ENCODE measurements around the gene BMP2K.

BMP2K gene

DNA sequence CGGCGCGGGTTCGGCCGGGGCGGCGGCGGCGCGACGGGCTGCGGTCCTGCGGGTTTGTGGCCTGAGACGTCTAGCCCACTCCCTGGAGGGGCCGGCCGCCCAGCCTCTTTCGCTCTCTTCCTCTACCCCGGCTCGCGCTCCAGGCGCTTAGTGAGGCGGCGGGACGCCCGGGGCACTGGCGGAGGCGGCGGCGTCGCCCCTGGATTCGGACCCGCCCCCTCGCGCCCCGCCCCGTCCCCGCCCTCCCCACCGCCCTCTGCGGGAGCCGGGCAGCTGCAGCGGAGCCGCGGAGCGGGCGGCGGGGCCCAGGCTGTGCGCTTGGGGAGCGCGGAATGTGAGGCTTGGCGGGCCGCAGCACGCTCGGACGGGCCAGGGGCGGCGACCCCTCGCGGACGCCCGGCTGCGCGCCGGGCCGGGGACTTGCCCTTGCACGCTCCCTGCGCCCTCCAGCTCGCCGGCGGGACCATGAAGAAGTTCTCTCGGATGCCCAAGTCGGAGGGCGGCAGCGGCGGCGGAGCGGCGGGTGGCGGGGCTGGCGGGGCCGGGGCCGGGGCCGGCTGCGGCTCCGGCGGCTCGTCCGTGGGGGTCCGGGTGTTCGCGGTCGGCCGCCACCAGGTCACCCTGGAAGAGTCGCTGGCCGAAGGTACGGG, at the start of gene BMP2K:
Gene BMP2K (plus strand): TSS at position 272 of the 650 bp plus-strand sequence. CDS start 194 bp downstream, at position 466.
- DNase-seq (ENCODE audit: low read depth in 3 of 3, low spot score in 1 of 3): peak; percentile 42 to 73 (median 62)

DNA sequence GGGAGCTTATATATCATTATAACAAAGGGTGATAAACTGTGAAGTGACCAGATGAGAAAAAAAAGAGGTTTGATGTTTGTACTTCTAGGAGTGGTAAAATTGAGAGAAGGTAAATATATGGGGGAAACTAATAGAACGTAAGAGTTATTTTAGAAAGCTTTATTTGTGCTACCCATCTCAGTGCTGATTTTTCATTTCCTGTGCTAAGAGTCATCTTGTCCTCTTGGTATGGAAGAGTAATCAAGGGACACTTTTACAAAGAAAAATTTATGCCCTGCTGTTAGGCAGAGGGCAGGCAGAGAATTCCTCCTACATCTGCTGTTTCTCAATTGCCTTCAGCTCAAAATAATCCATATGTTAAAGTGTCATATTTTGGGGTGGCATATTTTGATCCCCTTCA, 49.6 kb upstream of the BMP2K start:
- no peak for DNase-seq (ENCODE audit: low read depth in 3 of 3, low spot score in 1 of 3)

DNA sequence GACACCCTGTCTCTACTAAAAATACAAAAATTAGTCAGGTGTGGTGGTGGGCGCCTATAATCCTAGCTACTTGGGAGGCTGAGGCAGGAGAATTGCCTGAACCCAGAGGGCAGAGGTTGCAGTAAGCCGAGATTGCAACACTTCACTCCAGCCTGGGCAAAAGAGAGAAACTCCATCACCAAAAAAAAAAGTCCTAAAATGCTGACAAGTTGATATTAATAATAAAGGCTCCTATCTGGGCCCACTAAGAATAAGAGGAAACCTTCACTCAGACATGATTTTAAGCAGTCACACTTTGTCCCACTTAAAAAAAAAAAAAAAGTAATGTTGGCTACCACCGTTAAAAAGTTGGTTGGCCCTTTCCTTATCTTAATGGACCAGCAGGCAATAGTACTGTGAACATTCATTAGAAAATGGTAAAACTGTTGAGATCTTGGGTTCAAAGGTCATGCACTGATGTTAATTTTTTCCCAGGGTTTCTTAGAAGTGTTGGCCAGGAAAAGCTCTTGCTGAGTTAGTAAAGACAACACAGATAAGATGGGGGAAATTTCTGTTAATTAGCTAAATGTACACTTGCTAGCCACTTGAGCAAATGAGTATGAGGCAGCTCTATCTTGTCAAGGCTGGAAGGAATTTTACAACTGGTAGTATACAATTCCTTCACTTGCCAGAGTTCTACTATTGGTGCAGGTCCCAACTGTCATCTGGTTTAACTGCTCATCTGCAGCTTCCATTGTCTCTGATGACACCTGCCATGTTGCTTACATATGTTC, 43.6 kb upstream of the BMP2K start:
- no peak for DNase-seq (ENCODE audit: low read depth in 3 of 3, low spot score in 1 of 3)

DNA sequence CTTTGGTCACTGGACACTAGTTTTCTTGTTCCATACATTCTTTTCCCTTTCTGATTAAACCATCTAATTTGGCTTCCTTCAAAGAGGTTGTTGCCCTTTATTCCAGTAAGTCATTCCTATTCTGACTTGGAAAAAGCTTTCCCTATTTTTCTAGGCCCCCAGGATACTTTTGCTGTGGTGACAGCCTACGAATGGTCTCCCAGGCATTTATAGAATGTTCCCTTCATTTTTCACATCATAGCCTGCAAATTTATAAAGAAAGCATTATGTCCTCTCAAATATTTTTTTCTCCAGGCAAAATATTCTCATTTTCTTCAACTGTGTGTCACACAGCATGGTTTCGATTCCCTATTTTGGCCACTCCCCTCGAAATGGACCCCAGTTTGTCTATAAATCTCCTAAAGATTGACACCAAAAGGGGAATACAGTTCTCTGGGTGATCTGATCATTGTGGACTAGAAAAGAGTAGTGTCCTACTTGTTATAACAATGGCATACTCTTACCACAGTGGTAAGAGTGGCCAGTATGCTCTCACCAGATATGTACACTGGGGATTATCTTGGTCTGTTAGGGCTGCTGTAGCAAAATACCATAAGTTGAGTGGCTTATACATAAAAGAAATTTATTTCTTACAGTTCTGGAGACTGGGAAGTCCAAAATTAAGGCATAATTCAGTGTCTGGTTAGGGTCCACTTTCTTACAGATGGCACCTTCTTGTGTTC, 41.5 kb upstream of the BMP2K start:
- no peak for DNase-seq (ENCODE audit: low read depth in 3 of 3, low spot score in 1 of 3)

DNA sequence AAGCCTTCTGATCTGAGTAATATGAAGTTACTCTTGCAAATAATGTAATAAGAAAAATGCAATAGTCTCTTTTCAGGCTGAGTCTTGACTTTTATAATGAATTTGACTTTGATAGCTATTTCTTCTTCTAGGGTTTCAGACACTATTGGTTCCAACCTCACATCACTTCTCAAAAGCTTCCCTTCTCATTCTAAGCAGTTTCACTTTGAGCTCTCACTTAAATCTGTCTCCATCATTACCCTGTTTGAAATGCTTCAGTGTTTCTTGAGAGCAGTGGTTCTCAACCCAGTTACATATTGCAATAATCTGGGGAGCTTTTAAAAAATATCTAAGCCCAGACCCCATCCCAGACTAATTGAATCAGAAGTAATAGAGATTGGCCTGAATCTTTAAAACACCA, 40.5 kb upstream of the BMP2K start:
- DNase-seq (ENCODE audit: low read depth in 3 of 3, low spot score in 1 of 3): no peak

DNA sequence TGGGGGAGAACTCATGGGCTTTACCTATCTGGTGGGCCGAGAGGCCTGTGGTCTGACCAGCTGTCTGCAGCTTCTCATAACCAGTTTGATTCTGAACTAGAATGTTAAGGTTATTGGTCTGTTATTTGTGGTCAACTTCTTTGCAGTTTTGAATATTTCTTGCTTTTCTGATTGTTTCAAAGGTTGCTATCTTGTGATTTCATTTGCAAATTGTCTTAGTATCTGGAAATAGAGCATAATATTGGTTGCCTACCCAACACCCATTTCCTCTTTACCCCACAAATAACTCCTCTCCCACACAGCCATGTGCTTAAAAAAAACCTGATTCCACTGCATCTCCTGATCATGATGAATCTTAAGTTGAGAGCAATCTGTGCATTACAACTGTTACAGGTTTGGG, 39.1 kb upstream of the BMP2K start:
- no peak for DNase-seq (ENCODE audit: low read depth in 3 of 3, low spot score in 1 of 3)

DNA sequence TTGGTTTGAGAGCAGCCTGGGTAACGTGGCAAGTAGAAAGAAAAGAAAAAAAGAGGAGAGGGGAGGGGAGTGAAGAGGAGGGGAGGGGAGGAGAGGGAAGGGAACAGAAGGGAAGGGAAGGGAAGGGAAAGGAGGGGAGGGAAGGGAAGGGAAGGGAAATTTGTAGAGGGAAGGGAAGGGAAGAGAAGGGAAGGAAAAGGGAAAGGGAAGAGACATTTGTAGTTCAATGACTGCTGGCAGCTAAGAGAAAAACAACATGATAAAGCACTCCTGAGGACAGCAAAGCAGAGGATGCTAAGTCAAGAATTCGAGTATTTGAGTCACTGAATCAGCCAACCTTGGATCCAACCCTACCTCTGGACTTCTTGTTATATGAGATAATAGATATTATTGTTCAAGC, 38.2 kb upstream of the BMP2K start:
- no peak for DNase-seq (ENCODE audit: low read depth in 3 of 3, low spot score in 1 of 3)

DNA sequence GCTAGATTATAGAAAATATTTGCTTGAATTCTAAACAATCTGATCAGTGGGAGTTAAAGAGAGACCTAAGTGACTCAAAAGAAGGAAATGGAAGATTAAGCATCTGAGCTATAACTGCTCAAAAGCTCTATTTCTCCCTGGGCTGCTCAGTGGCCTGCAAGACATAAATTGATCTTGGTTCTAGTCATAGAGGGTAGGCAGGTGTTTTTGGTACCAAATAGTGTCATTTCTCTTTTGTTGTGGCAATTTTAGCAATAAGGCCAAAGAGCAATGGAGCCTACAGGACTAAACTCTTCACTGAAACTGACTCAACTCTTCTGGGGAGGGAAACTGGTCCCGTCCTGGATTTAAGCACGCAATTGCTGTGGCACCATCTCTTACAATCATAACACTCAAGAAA, 33.9 kb upstream of the BMP2K start:
- no peak for DNase-seq (ENCODE audit: low read depth in 3 of 3, low spot score in 1 of 3)

DNA sequence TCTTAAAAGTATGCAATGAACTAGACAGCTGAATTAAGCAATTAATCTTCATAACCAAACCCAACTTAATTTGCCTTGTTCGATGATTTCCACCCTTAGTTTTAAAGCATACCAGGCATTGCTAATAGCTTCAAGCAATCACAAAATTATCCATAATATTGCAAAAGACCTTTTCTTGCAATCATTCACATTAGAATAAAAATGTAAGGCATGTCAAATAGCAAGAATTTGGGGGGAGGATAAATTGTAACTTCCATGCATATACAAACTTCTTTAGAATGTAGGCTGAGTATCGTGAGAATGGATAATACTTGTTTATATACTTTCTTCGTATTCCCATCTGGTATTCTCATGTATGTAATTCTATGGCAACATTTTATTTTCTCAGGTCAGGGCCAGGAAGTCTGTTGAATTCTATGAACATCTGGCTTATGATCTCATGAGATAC, 28.7 kb upstream of the BMP2K start:
- no peak for DNase-seq (ENCODE audit: low read depth in 3 of 3, low spot score in 1 of 3)

DNA sequence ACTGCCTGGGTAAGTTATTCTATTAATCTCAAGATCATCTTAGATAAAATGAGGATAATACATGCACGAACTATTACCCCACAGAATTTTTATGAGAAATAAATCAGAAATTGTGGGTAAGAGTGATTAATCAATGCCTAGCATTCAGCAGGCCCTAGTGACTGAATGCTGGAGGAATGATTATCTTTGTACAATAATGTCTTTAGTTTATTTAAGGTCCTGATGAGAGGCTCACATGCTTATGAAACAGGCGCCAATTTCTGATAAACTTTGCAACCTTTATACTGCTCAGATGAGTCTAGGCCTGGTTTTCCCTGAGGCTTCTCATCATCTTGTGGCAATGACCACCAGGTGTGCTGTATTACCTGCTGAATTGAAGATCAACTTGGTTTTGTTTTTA, 27.8 kb upstream of the BMP2K start:
- no peak for DNase-seq (ENCODE audit: low read depth in 3 of 3, low spot score in 1 of 3)

DNA sequence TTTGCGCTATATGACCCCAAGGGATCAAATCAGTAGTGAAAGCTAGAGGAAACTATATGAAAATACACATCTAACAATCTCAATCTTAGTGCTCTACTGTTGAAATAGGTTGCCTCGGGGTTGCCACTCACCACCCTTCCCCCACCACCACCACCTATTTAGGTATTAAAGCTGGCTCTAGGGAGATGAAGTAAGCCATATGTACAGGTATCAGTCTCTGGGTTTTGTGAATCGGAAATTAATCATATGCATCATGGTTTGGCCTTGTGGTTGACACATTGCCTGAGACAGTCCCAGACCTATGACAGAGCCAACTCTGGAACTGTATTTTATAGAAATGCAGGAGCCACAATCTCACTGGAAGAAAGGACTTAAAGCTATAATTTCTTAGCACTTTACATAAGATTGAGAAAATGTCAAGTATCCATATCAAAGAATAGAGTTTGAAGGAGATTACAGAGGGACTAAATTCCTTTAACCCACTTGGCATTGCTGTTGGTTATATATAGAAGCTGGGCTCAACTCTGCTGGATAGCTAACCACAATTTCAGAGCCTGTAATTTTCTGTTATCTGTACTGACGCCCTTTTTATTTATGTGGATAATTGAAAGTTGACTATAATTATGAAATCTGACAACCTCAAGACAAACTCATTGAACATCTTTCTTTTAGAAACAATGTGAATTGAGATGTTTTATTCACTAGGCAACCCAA, 26.7 kb upstream of the BMP2K start:
- DNase-seq (ENCODE audit: low read depth in 3 of 3, low spot score in 1 of 3): no peak

DNA sequence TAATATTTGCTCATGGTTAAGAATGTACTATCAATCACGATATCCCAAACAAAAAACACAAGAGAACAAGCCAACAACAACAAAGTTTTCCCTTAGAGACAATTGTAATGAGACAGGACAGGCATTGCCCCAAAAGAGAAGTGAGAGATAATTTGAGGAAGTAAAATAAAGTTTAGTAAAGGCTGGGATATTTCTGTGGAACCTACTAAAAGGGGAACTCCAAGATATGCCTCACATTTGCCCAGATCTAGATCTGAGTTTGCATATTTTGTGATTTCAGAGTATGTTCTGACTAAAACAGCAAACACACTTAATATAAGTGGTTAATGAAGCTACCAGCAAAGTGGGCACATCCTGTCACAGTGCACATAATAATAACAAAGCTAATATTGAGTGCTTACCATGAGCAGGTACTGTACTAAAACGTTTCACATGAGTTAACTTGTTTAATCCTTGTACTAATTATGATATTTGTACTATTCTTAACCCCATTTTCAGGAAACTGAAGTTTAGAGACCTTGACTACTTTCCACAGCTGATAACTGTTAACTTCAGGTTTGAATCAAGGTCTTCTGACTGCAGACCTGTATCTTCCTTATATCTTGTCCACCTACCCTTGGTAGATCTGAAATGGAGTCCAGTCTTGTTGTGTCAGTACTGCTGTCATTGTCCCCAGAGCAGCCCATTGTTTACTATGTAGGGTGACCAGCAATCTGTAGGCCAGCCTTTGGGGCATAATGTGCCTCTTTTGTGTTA, 26.0 kb upstream of the BMP2K start:
- no peak for DNase-seq (ENCODE audit: low read depth in 3 of 3, low spot score in 1 of 3)

DNA sequence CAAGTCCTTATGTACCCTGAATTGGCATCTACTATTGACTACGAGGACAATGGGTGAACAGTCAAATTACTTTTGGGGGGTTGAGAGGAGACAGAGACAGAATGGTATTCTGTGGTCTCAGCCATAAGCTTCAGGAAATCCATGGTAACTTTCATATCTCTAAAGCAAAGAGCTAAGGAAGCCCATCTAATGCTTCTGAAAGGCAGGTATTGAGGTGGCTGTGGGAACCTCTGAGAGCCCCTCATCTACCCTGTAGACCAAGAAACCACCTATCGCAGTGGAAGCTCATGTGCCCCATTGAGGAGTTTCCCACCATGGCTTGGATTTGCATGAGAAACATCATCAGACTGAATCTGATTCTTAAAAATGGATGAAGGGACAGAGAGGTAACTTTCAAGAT, 23.1 kb upstream of the BMP2K start:
- no peak for DNase-seq (ENCODE audit: low read depth in 3 of 3, low spot score in 1 of 3)

DNA sequence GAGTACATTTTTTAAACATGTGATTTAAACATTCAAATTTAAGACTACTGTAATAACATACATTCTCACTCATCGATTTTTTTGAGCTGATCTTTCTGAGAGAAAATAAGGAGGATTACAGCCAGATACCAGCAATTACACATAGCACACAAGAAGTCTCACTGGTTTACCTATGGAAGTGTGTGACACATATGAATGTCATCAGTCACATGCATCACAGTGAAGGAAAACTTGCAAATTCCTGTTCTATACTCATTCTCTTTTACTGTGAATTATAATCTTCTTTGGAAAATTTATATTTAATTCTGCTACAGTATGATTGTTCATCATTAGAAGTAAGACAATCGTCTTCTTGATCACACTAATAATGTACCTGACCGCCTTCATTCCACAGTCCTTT, 21.3 kb upstream of the BMP2K start:
- no peak for DNase-seq (ENCODE audit: low read depth in 3 of 3, low spot score in 1 of 3)

DNA sequence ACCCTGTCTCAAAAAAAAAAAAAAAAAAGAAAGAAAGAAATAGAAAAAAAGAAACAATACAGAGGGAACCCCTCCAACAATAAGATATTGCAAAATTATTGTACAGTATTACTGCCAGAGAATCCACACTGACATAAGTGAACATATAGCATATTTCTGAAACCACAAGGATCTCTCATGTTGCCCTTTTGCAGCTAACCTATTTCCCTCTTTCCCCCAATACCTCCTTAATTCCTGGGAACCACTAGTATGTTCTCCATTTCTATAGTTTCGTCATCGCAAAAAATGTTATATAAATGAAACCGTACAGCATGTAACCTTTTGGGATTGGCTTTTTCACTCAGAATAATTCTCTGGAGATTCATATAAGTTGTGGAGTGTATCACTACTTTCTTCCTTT, 20.0 kb upstream of the BMP2K start:
- DNase-seq (ENCODE audit: low read depth in 3 of 3, low spot score in 1 of 3): no peak

DNA sequence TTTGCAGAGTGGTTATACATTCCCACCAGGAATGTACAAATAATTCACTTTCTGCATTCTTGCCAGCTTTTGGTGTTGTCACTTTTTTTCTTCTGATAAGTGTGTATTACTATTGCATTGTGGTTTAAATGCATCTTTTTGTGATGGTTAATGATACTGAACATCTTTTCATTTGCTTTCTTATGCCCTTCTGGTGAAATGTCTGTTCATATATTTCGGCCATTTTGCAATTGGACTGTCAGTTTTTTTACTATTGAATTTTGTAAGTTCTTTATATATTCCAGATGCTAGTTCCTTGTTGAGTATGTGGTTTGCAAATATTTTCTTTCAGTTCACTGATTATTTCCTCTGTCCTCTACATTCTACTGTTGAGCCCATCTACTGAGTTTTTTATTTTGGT, 19.4 kb upstream of the BMP2K start:
- no peak for DNase-seq (ENCODE audit: low read depth in 3 of 3, low spot score in 1 of 3)

DNA sequence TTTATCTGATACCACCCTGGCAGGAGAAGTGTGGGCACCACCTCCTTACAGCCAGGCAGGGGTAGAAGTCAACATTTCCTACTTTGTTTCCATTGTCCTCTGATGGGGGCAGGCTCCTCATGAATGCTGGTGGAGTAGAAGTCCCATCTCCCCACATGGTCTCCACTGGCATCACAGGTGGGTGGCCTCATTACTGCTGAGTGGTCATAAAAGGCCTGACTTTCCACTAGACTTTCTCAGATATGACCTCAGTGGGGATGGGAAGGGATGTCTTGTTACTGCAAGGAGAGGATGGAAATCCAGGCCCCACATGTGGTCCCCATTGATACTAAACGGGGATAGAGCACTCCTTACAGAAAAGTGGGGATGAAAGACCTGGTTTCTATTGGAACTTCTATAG, 18.6 kb upstream of the BMP2K start:
- no peak for DNase-seq (ENCODE audit: low read depth in 3 of 3, low spot score in 1 of 3)

DNA sequence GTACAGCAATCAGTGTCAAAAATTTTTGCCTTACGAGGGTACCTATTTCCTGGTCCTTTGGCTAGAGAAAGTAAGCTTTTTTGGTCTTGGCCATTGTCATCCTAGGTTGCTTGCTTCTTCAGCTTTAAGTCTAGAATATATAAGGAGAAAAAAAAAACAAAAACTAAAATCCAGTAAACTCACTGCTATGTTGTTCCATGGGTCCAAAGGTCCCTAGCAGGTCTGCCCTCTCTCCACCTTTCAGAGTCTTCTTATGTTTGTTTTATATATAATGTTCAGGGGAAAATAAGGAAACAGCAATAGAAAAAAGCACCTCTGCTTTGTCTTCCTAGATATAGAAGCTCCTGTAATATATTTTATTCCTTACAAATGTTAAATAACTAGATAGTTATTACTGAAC, 18.1 kb upstream of the BMP2K start:
- no peak for DNase-seq (ENCODE audit: low read depth in 3 of 3, low spot score in 1 of 3)

DNA sequence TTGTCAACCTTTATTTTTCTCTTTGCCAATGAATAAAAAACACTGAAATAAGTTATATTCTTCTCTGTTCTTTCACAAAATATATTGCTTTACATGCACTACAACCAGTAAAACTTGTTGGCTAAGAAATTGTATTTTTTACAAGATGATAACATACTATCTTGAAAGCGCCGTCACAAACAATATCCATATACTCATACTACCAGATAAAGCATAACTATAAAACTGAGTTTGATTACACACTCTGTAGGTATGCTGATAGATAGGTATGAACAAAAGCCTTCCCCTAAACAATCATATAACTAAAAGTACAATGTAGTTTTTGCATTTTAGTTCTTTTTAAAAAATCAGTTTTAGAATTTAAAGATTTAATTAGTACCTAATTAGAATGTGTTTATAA, 13.6 kb upstream of the BMP2K start:
- DNase-seq (ENCODE audit: low read depth in 3 of 3, low spot score in 1 of 3): no peak

DNA sequence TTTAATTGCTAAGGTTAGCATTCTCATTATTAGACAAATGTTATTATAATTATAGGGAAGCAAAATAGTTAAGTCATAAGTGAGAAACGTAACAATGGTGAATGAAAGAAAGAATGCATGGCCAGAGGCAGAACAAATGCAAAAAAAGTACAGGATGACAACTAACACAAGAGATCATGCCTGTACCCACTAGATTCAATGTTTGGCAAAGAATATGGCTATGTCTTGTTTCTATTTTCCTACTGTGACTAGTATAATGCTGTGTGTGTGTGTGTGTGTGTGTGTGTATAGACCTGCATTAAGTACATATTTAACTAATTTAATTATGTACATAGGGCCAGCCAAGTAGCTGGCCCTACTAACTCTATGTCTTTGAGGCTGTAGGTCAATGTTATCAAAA, 12.9 kb upstream of the BMP2K start:
- no peak for DNase-seq (ENCODE audit: low read depth in 3 of 3, low spot score in 1 of 3)

Data from stimulated activated CD4-positive, alpha-beta T cell treated with anti-CD3 and anti-CD28 coated beads, TNF-alpha, amount 100 ng/mL, for 1 hour (primary cell).